Measurements from ENCODE around the gene L3HYPDH.

The L3HYPDH gene

DNA sequence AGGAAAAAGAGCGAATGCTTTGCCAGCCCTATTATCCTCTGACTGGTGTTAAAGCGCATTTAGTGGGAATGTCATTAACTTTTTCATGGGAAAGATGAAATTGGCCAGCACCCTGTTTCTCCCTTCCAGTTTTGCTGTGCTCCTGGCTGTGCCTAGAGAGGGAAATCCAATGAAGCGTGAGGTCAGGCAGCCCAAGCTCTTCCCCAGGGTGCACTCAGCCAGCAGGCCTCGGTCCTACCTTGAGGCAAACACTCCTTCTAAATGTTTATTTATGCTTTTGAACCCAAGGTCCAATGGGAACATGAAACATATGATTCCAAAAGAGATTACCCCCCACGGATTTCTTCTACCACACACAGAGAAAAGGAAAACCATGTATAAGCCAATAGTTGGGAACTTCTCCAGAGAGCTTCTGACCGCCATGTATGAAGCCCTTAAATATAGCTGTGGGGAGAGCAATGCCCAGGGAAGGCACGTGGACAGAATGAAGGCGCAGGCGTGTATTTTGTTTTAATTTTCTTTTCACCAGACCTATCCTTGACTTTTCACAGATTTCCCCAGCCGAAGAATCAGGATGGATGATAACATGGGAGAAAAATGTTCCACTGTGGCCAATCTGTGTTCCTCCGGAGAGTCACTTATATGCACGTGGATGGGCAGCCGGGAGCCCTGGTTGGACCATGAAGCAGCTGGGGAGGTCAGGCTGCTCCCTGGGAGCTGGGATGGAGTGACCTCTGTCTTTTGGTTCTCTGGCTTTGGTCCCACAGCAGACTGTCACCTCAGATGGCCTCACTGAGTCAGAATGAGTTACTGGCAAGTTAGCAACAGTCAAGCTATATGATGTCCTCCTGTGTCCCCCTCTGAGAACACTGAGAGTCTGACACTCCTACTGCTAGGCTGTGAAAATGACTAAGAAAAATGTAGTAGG lies 56.3 kb downstream of the L3HYPDH start:
- in situ Hi-C loops (cut with MboI; ENCODE audit: low sequenced_read_pairs): no loop called here

GRCh38 chr14:59425322-59425935 lies 58.8 kb downstream of the L3HYPDH start:
- in situ Hi-C loops (cut with MboI; ENCODE audit: low sequenced_read_pairs): no loop called here

GRCh38 chr14:59424341-59425071 lies 59.7 kb downstream of the L3HYPDH start:
- in situ Hi-C loops (cut with MboI; ENCODE audit: low sequenced_read_pairs): no loop called here

All from HL-60/S4 (cell line).